Stimulated activated naive CD4-positive, alpha-beta T cell (primary cell): ENCODE data around the gene AUTS2.
"Not testable (repeated sequence)": the region's sequence is repeated elsewhere in the genome, so short reads cannot be mapped to it uniquely, and the experiment has no call there.

ENCODE experiments used
- DNase-seq, 6 experiments: peaks; one replicate each; lab custom pipeline; 2025; lab: John Stamatoyannopoulos, UW

The AUTS2 gene

GRCh38 chr7:70578131-70578530 is 979.9 kb downstream of the AUTS2 start:
- DNase-seq = no peak

- no peak for DNase-seq
These were observed 981.3 kb downstream of the AUTS2 start for GRCh38 chr7:70579397-70580097.

- DNase-seq = no peak
These were observed 981.9 kb downstream of the AUTS2 start for GRCh38 chr7:70580161-70580560.

GRCh38 chr7:70582927-70583895 is 984.9 kb downstream of the AUTS2 start:
- DNase-seq = no peak

GRCh38 chr7:70583965-70584883 is 985.9 kb downstream of the AUTS2 start:
- no peak for DNase-seq

- DNase-seq = no peak
These were observed 986.8 kb downstream of the AUTS2 start for GRCh38 chr7:70585071-70585470.

GRCh38 chr7:70586822-70587221 is 988.5 kb downstream of the AUTS2 start:
- no peak for DNase-seq

GRCh38 chr7:70587739-70588138 is 989.5 kb downstream of the AUTS2 start:
- no peak for DNase-seq

GRCh38 chr7:70588191-70588921 is 990.1 kb downstream of the AUTS2 start:
- DNase-seq = no peak

GRCh38 chr7:70589010-70589409 is 990.7 kb downstream of the AUTS2 start:
- DNase-seq = no peak

GRCh38 chr7:70589590-70589989 is 991.3 kb downstream of the AUTS2 start:
- DNase-seq = no peak

GRCh38 chr7:70590126-70590854 is 992.0 kb downstream of the AUTS2 start:
- no peak for DNase-seq

GRCh38 chr7:70591643-70592042 is 993.4 kb downstream of the AUTS2 start:
- DNase-seq = no peak

GRCh38 chr7:70592171-70592570 is 993.9 kb downstream of the AUTS2 start:
- no peak for DNase-seq

- DNase-seq = no peak
These were observed 995.9 kb downstream of the AUTS2 start for GRCh38 chr7:70594170-70594569.

GRCh38 chr7:70594885-70595284 is 996.6 kb downstream of the AUTS2 start:
- not testable (repeated sequence) for DNase-seq

GRCh38 chr7:70595370-70595754 is 997.1 kb downstream of the AUTS2 start:
- DNase-seq = no peak

- no peak for DNase-seq
These were observed 997.7 kb downstream of the AUTS2 start for GRCh38 chr7:70595755-70596597.

GRCh38 chr7:70596598-70596913 is 998.3 kb downstream of the AUTS2 start:
- DNase-seq = no peak

GRCh38 chr7:70597066-70597465 is 998.8 kb downstream of the AUTS2 start:
- no peak for DNase-seq
